ENCODE data around the gene NSUN2. TPM values are rescaled to one million over a fixed set of nuclear protein-coding genes. Genes with fewer than 3 reads are reported as not detected.

Gene NSUN2
- total RNA-seq, 1 donor from 2014 or later = 78.8 TPM

GRCh38 chr5:6659941-6660684, 27.3 kb upstream of the NSUN2 start:
- Mint-ChIP-seq H3K27ac (ENCODE audit: unreplicated experiment) (no peak overlapping the region), H3K4me1 (ENCODE audit: low read depth, unreplicated experiment) (no peaks in the 10 kb centered on the region), H3K9me3 (ENCODE audit: unreplicated experiment) (peaks cover 6% of the 10 kb centered on the region), H3K36me3 (ENCODE audit: low read depth, unreplicated experiment) (peaks cover 48% of the 10 kb centered on the region), H3K4me3 (ENCODE audit: unreplicated experiment) (no peak overlapping the region), H3K27me3 (ENCODE audit: low read depth, unreplicated experiment) (no peaks in the 10 kb centered on the region)
- H3K4me1 ChIP-seq (ENCODE audit: insufficient read depth, low read length) = no peaks in the 10 kb centered on the region
- H2AFZ ChIP-seq (ENCODE audit: low read depth, low read length) = no peak overlapping the region
- no peak overlapping the region for H3K4me3 ChIP-seq (ENCODE audit: insufficient read depth, low read depth, low read length)
- no peaks in the 10 kb centered on the region for H3K79me2 ChIP-seq (ENCODE audit: insufficient read depth, low read length)
- H3K27me3 ChIP-seq (ENCODE audit: insufficient read depth, low read length) = no peaks in the 10 kb centered on the region
- no peak for DNase-seq (ENCODE audit: low read depth)
- no peak overlapping the region for H3K4me2 ChIP-seq (ENCODE audit: low read length)
- peaks cover 19% of the 10 kb centered on the region for H3K36me3 ChIP-seq (ENCODE audit: insufficient read depth, low read length)
- no peak for FAIRE-seq
- H3K9ac ChIP-seq (ENCODE audit: low read length) = no peak overlapping the region
- TF ChIP-seq, protein P1, sequence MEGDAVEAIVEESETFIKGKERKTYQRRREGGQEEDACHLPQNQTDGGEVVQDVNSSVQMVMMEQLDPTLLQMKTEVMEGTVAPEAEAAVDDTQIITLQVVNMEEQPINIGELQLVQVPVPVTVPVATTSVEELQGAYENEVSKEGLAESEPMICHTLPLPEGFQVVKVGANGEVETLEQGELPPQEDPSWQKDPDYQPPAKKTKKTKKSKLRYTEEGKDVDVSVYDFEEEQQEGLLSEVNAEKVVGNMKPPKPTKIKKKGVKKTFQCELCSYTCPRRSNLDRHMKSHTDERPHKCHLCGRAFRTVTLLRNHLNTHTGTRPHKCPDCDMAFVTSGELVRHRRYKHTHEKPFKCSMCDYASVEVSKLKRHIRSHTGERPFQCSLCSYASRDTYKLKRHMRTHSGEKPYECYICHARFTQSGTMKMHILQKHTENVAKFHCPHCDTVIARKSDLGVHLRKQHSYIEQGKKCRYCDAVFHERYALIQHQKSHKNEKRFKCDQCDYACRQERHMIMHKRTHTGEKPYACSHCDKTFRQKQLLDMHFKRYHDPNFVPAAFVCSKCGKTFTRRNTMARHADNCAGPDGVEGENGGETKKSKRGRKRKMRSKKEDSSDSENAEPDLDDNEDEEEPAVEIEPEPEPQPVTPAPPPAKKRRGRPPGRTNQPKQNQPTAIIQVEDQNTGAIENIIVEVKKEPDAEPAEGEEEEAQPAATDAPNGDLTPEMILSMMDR (IDR thresholded peaks at IDR 0.05; ENCODE audit: insufficient read depth, low read depth, low read length) = no peak
- no peak for TF ChIP-seq EZH2 (IDR thresholded peaks at IDR 0.05; ENCODE audit: insufficient read depth, low read length)
- H4K20me1 ChIP-seq (ENCODE audit: insufficient read depth, low read length) = peaks cover 2% of the 10 kb centered on the region
- no peak overlapping the region for H3K27ac ChIP-seq (ENCODE audit: low read depth, low read length)
- no peaks in the 10 kb centered on the region for H3K9me3 ChIP-seq (ENCODE audit: insufficient read depth, low read depth, low read length)

- Mint-ChIP-seq H3K4me3 (ENCODE audit: unreplicated experiment) (no peak overlapping the region), H3K27me3 (ENCODE audit: low read depth, unreplicated experiment) (no peaks in the 10 kb centered on the region), H3K36me3 (ENCODE audit: low read depth, unreplicated experiment) (peaks cover 38% of the 10 kb centered on the region), H3K9me3 (ENCODE audit: unreplicated experiment) (peaks cover 6% of the 10 kb centered on the region), H3K4me1 (ENCODE audit: low read depth, unreplicated experiment) (no peaks in the 10 kb centered on the region), H3K27ac (ENCODE audit: unreplicated experiment) (no peak overlapping the region)
- H4K20me1 ChIP-seq (ENCODE audit: insufficient read depth, low read length) = peaks cover 2% of the 10 kb centered on the region
- no peak for DNase-seq (ENCODE audit: low read depth)
- no peaks in the 10 kb centered on the region for H3K27me3 ChIP-seq (ENCODE audit: insufficient read depth, low read length)
- no peak for TF ChIP-seq EZH2 (IDR thresholded peaks at IDR 0.05; ENCODE audit: insufficient read depth, low read length)
- TF ChIP-seq, protein P1 (IDR thresholded peaks at IDR 0.05; ENCODE audit: insufficient read depth, low read depth, low read length) = no peak
- H3K79me2 ChIP-seq (ENCODE audit: insufficient read depth, low read length) = no peaks in the 10 kb centered on the region
- no peaks in the 10 kb centered on the region for H3K9me3 ChIP-seq (ENCODE audit: insufficient read depth, low read depth, low read length)
- FAIRE-seq = no peak
- no peak overlapping the region for H3K4me3 ChIP-seq (ENCODE audit: insufficient read depth, low read depth, low read length)
- peaks cover 17% of the 10 kb centered on the region for H3K36me3 ChIP-seq (ENCODE audit: insufficient read depth, low read length)
- no peaks in the 10 kb centered on the region for H3K4me1 ChIP-seq (ENCODE audit: insufficient read depth, low read length)
- no peak overlapping the region for H3K27ac ChIP-seq (ENCODE audit: low read depth, low read length)
- no peak overlapping the region for H3K4me2 ChIP-seq (ENCODE audit: low read length)
- no peak overlapping the region for H3K9ac ChIP-seq (ENCODE audit: low read length)
- no peak overlapping the region for H2AFZ ChIP-seq (ENCODE audit: low read depth, low read length)
These were observed 23.8 kb upstream of the NSUN2 start for GRCh38 chr5:6656680-6657079.

DNA sequence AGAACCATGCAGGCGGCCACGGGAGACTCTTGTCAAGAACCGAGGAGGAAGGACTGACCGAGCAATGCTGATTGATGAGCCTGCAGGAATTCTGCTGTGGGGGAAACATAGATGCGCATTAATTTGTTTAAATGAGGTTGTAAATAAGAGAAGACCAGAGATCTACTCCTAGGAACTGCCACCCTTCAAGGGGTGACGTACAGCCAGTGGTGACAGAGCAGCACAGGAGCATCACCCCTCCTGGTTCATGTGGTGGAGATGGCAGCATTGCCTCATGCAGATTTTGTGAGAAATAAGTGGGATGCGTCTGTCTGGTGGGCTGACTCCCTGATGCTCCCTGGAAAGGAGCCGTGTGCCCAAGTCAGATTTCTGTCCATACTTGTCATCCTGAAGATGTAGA, 22.6 kb upstream of the NSUN2 start:
- H3K9me3 ChIP-seq (ENCODE audit: insufficient read depth, low read depth, low read length) = no peaks in the 10 kb centered on the region

More for the DNA sequence above, 22.6 kb upstream of the NSUN2 start:
- no peaks in the 10 kb centered on the region for H3K4me1 Mint-ChIP-seq (ENCODE audit: low read depth, unreplicated experiment)
- H3K4me1 ChIP-seq (ENCODE audit: insufficient read depth, low read length) = no peaks in the 10 kb centered on the region
- peaks cover 2% of the 10 kb centered on the region for H4K20me1 ChIP-seq (ENCODE audit: insufficient read depth, low read length)
- no peak for DNase-seq (ENCODE audit: low read depth)
- H3K27me3 Mint-ChIP-seq (ENCODE audit: low read depth, unreplicated experiment) = no peaks in the 10 kb centered on the region
- no peaks in the 10 kb centered on the region for H3K79me2 ChIP-seq (ENCODE audit: insufficient read depth, low read length)
- peaks cover 42% of the 10 kb centered on the region for H3K36me3 Mint-ChIP-seq (ENCODE audit: low read depth, unreplicated experiment)
- peaks cover 10% of the 10 kb centered on the region for H3K9me3 Mint-ChIP-seq (ENCODE audit: unreplicated experiment)
- no peak overlapping the region for H3K27ac Mint-ChIP-seq (ENCODE audit: unreplicated experiment)
- no peak overlapping the region for H2AFZ ChIP-seq (ENCODE audit: low read depth, low read length)
- no peak overlapping the region for H3K27ac ChIP-seq (ENCODE audit: low read depth, low read length)
- no peak for FAIRE-seq
- TF ChIP-seq, protein P1 (IDR thresholded peaks at IDR 0.05; ENCODE audit: insufficient read depth, low read depth, low read length) = no peak
- no peak for TF ChIP-seq EZH2 (IDR thresholded peaks at IDR 0.05; ENCODE audit: insufficient read depth, low read length)
- H3K4me3 ChIP-seq (ENCODE audit: insufficient read depth, low read depth, low read length) = no peak overlapping the region
- H3K4me2 ChIP-seq (ENCODE audit: low read length) = no peak overlapping the region
- H3K9ac ChIP-seq (ENCODE audit: low read length) = no peak overlapping the region
- H3K36me3 ChIP-seq (ENCODE audit: insufficient read depth, low read length) = peaks cover 17% of the 10 kb centered on the region
- no peaks in the 10 kb centered on the region for H3K27me3 ChIP-seq (ENCODE audit: insufficient read depth, low read length)
- H3K4me3 Mint-ChIP-seq (ENCODE audit: unreplicated experiment) = no peak overlapping the region
